Activated T-cell treated with anti-CD3 and anti-CD28 coated beads, Interleukin-2, amount 50 U/mL, for 4 hours (primary cell): ENCODE measurements around the gene C11orf65. TPM values are rescaled to one million over a fixed set of nuclear protein-coding genes. Genes with fewer than 3 reads are reported as not detected.
"Not testable (repeated sequence)": the region's sequence is repeated elsewhere in the genome, so short reads cannot be mapped to it uniquely, and the experiment has no call there.

Experiments used
- ATAC-seq, 2 donors: fragments of 200-7000 bp; cut with Tn5 transposase; one replicate each; pipeline ENCODE4 v1.10.0; 2021
- DNase-seq: peaks from one replicate; pipeline ENCODE4 v3.0.0-alpha.2; 2020
- H3K27me3 Mint-ChIP-seq: one replicate; pipeline ENCODE4 v1.8.0; 2021; ENCODE audit warnings: low read depth, mixed read lengths
- H3K36me3 Mint-ChIP-seq: one replicate; pipeline ENCODE4 v1.8.0; 2022; ENCODE audit warnings: mixed read lengths; ENCODE audit not compliant: insufficient read depth
- H3K4me1 Mint-ChIP-seq: one replicate; pipeline ENCODE4 v1.8.0; 2021; ENCODE audit warnings: low read depth, mixed read lengths
- H3K4me3 Mint-ChIP-seq: one replicate; pipeline ENCODE4 v1.8.0; 2021; ENCODE audit warnings: mild to moderate bottlenecking, moderate library complexity, mixed read lengths
- H3K9me3 Mint-ChIP-seq: one replicate; pipeline ENCODE4 v1.8.0; 2021; ENCODE audit warnings: mixed read lengths
- total RNA-seq, 3 donors: library from RNA; stranded (reverse); gene quantifications; one replicate each; pipeline ENCODE4 v1.2.1, GENCODE V29; 2021

The C11orf65 gene
- total RNA-seq, 3 donors from 2014 or later: 0.79 to 0.92 (median 0.91) TPM

GRCh38 chr11:108495326-108495725 is 28.0 kb upstream of the C11orf65 start:
- peaks cover 25% of the 10 kb centered on the region for H3K4me1 Mint-ChIP-seq
- H3K4me3 Mint-ChIP-seq: no peak overlapping the region
- H3K27me3 Mint-ChIP-seq: no peaks in the 10 kb centered on the region
- no peaks in the 10 kb centered on the region for H3K9me3 Mint-ChIP-seq
- DNase-seq (no peak), ATAC-seq (no peak)
- no peaks in the 10 kb centered on the region for H3K36me3 Mint-ChIP-seq

- DNase-seq: no peak
- Mint-ChIP-seq H3K4me3 (no peak overlapping the region), H3K9me3 (no peaks in the 10 kb centered on the region), H3K4me1 (peaks cover 25% of the 10 kb centered on the region), H3K27me3 (no peaks in the 10 kb centered on the region), H3K36me3 (peaks cover 3% of the 10 kb centered on the region)
- ATAC-seq: no peak
These were observed 26.9 kb upstream of the C11orf65 start for GRCh38 chr11:108494182-108494581.

GRCh38 chr11:108491936-108492335 is 24.6 kb upstream of the C11orf65 start:
- no peaks in the 10 kb centered on the region for H3K9me3 Mint-ChIP-seq
- H3K4me1 Mint-ChIP-seq: peaks cover 16% of the 10 kb centered on the region
- ATAC-seq: no peak
- H3K4me3 Mint-ChIP-seq: no peak overlapping the region
- DNase-seq: no peak
- H3K27me3 Mint-ChIP-seq: no peaks in the 10 kb centered on the region
- peaks cover 13% of the 10 kb centered on the region for H3K36me3 Mint-ChIP-seq

GRCh38 chr11:108486828-108487227 is 19.5 kb upstream of the C11orf65 start:
- H3K36me3 Mint-ChIP-seq: peaks cover 36% of the 10 kb centered on the region
- no peak for ATAC-seq

GRCh38 chr11:108486331-108486730 is 19.0 kb upstream of the C11orf65 start:
- Mint-ChIP-seq H3K36me3 (peaks cover 36% of the 10 kb centered on the region), H3K4me3 (no peak overlapping the region), H3K9me3 (no peaks in the 10 kb centered on the region), H3K4me1 (no peaks in the 10 kb centered on the region), H3K27me3 (no peaks in the 10 kb centered on the region)
- ATAC-seq: no peak
- no peak for DNase-seq

More at GRCh38 chr11:108486828-108487227, 19.5 kb upstream of the C11orf65 start:
- DNase-seq: no peak
- H3K9me3 Mint-ChIP-seq: no peaks in the 10 kb centered on the region
- H3K4me1 Mint-ChIP-seq: peaks cover 1% of the 10 kb centered on the region
- H3K4me3 Mint-ChIP-seq: no peak overlapping the region
- H3K27me3 Mint-ChIP-seq: no peaks in the 10 kb centered on the region

- no peaks in the 10 kb centered on the region for H3K4me1 Mint-ChIP-seq
- ATAC-seq: no peak
- no peaks in the 10 kb centered on the region for H3K27me3 Mint-ChIP-seq
- H3K9me3 Mint-ChIP-seq: no peaks in the 10 kb centered on the region
- DNase-seq: no peak
- no peak overlapping the region for H3K4me3 Mint-ChIP-seq
- H3K36me3 Mint-ChIP-seq: peaks cover 28% of the 10 kb centered on the region
These were observed 15.8 kb upstream of the C11orf65 start for GRCh38 chr11:108483163-108483562.

- H3K27me3 Mint-ChIP-seq: no peaks in the 10 kb centered on the region
These were observed 7.5 kb upstream of the C11orf65 start for GRCh38 chr11:108474664-108475463.

GRCh38 chr11:108472681-108473080 is 5.4 kb upstream of the C11orf65 start:
- no peaks in the 10 kb centered on the region for H3K9me3 Mint-ChIP-seq
- H3K27me3 Mint-ChIP-seq: no peaks in the 10 kb centered on the region
- no peak for DNase-seq
- H3K4me3 Mint-ChIP-seq: no peak overlapping the region
- ATAC-seq: no peak
- peaks cover 16% of the 10 kb centered on the region for H3K36me3 Mint-ChIP-seq
- peaks cover 4% of the 10 kb centered on the region for H3K4me1 Mint-ChIP-seq

More at GRCh38 chr11:108474664-108475463, 7.5 kb upstream of the C11orf65 start:
- H3K4me1 Mint-ChIP-seq: no peaks in the 10 kb centered on the region
- peaks cover 17% of the 10 kb centered on the region for H3K36me3 Mint-ChIP-seq
- ATAC-seq (no peak), DNase-seq (no peak)
- H3K4me3 Mint-ChIP-seq: no peak overlapping the region
- H3K9me3 Mint-ChIP-seq: no peaks in the 10 kb centered on the region

- Mint-ChIP-seq H3K36me3 (peaks cover under 1% of the 10 kb centered on the region), H3K27me3 (no peaks in the 10 kb centered on the region), H3K4me3 (no peak overlapping the region), H3K9me3 (no peaks in the 10 kb centered on the region), H3K4me1 (peaks cover 7% of the 10 kb centered on the region)
- no peak for DNase-seq
- no peak for ATAC-seq
These were observed 1.1 kb upstream of the C11orf65 start for GRCh38 chr11:108468478-108468864.

GRCh38 chr11:108466405-108466804 is 924 bp downstream of the C11orf65 start:
- H3K4me3 Mint-ChIP-seq: peak overlapping the region; percentile 89
- no peaks in the 10 kb centered on the region for H3K36me3 Mint-ChIP-seq
- no peaks in the 10 kb centered on the region for H3K27me3 Mint-ChIP-seq
- peaks cover 7% of the 10 kb centered on the region for H3K4me1 Mint-ChIP-seq
- DNase-seq: no peak
- H3K9me3 Mint-ChIP-seq: no peaks in the 10 kb centered on the region
- ATAC-seq: no peak

- Mint-ChIP-seq H3K9me3 (peaks cover 15% of the 10 kb centered on the region), H3K36me3 (peaks cover 2% of the 10 kb centered on the region), H3K27me3 (peaks cover 3% of the 10 kb centered on the region), H3K4me3 (no peak overlapping the region), H3K4me1 (no peaks in the 10 kb centered on the region)
- ATAC-seq (no peak), DNase-seq (no peak)
These were observed 14.0 kb downstream of the C11orf65 start for GRCh38 chr11:108453207-108453835.

- ATAC-seq, DNase-seq, H3K36me3 Mint-ChIP-seq, H3K27me3 Mint-ChIP-seq, H3K4me1 Mint-ChIP-seq, H3K4me3 Mint-ChIP-seq, H3K9me3 Mint-ChIP-seq: not testable (repeated sequence)
These were observed 25.9 kb downstream of the C11orf65 start for GRCh38 chr11:108441445-108441844.

- no peak for ATAC-seq
- no peaks in the 10 kb centered on the region for H3K4me1 Mint-ChIP-seq
- no peaks in the 10 kb centered on the region for H3K9me3 Mint-ChIP-seq
- H3K27me3 Mint-ChIP-seq: no peaks in the 10 kb centered on the region
- H3K36me3 Mint-ChIP-seq: peaks cover 1% of the 10 kb centered on the region
- no peak for DNase-seq
- H3K4me3 Mint-ChIP-seq: no peak overlapping the region
These were observed 30.7 kb downstream of the C11orf65 start for GRCh38 chr11:108436594-108436993.

GRCh38 chr11:108435066-108435465 is 32.3 kb downstream of the C11orf65 start:
- Mint-ChIP-seq H3K27me3 (no peaks in the 10 kb centered on the region), H3K4me3 (no peak overlapping the region), H3K36me3 (peaks cover 1% of the 10 kb centered on the region), H3K4me1 (no peaks in the 10 kb centered on the region), H3K9me3 (no peaks in the 10 kb centered on the region)
- DNase-seq: no peak
- no peak for ATAC-seq

GRCh38 chr11:108432783-108433182 is 34.5 kb downstream of the C11orf65 start:
- no peak for DNase-seq
- Mint-ChIP-seq H3K9me3 (no peaks in the 10 kb centered on the region), H3K36me3 (peaks cover 4% of the 10 kb centered on the region), H3K4me3 (no peak overlapping the region), H3K4me1 (no peaks in the 10 kb centered on the region), H3K27me3 (peaks cover 2% of the 10 kb centered on the region)
- no peak for ATAC-seq
